Adipose tissue (tissue), 3 donors: ENCODE data around the gene STIP1. TPM values are rescaled to one million over a fixed set of nuclear protein-coding genes. Genes with fewer than 3 reads are reported as not detected.

Source experiments
- H3K27ac ChIP-seq: one replicate; pipeline ENCODE4 v1.5.1; 2013; ENCODE audit warnings: low read depth, low read length
- WGBS, 3 donors: extraction: QIAGEN DNeasy Blood & Tissue Kit; methylation state at CpG; one replicate each; pipeline ENCODE4 v1.1.7; 2013; 5-methylcytosine and 5-hydroxymethylcytosine counted together
- polyA plus RNA-seq, 3 donors: library from polyadenylated mRNA; stranded (reverse); fragments of 200-250 nt; gene quantifications; one replicate each; pipeline ENCODE4 v1.2.3, GENCODE V29; 2013
- donor health status: healthy with polysubstance abuse.
- donor health status: Bipolar disorder and iron deficiency.
- donor health status: healthy.

STIP1 gene
- 10 to 100 TPM; 30.0 to 65.6 (median 46.3) TPM for polyA plus RNA-seq

DNA sequence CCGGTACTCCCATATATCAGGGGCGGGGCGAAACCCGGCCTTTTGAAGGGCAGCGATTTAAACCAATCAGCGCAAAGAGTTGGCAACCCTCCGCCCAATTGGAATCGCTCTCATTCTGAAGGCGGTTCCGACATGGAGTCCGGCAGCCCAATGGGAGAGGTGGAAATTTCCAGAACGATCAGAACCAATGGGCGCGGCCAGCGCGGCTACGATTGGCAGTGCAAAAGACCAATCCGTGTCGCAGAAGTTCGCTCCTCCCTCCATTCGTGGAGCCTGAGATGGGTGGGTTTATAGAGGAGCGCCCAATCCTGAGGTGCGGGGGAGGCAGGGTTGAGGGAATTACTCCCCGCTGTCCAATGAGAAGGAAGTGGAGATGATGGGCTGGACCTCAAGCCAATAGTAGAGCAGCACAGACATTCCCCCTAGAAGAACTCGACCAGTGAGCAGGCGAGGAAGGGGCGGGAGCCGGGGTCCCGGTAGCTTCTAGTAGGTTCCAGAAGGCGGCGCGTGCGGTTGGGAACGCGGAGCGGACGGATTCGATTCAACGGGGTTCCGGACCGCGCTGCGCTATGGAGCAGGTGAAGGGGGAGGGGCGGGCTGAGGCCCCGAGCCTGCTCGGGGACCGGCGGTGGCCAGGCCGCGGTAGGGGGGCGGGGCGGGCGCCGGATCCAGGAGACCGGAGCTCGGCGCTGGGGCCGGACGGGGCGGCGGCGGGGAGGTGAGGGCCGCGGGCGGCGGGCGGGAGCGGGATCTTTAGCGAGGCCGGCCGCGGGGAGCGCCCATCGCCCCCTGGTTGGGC is at the start of gene STIP1:
TSS of gene STIP1 (plus strand) at position 479 of the 799 bp plus-strand sequence. CDS start at position 570, 91 bp downstream.
- peak within 1 kb of the TSS; percentile 17 for H3K27ac ChIP-seq
- WGBS, 3 donors: 1% methylated on average over 57 to 74 of the region's 74 CpGs

DNA sequence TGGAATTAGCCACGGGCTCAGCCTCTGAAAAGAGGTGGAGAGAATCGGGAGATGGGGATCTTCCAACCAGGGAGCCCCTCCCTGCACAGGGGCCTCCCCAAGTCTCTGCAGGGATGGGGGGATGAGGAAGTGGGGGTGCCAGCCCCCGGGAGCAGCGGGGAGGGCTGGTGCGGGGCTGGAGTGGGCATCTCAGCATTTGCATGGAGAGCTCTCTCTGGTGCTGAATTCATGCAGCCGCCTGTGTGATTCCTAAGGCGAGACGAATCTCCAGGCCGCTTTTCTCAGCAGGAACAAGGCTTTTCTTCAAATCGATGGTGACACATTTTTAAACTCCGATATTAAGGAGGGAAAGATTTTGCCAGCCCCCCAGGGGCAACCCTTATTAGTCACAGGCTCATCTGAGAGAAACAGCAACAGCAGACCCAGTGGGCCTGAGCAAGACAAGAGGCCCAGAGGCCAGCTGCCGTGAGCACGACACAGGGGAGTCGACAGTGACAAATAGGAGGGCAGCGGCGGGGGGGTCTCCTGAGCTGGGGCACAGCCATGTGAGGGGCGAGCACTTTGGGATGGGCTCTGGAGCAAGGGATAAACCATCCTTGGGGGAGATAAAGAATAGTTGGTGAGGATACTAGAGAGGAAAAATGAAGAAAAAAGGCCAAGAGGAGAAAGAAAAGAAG is 49.1 kb upstream of the STIP1 start:
- no peak overlapping the region for H3K27ac ChIP-seq
- WGBS, 3 donors: 81 to 87% (median 83%) methylated on average over 16 to 17 of the region's 17 CpGs

DNA sequence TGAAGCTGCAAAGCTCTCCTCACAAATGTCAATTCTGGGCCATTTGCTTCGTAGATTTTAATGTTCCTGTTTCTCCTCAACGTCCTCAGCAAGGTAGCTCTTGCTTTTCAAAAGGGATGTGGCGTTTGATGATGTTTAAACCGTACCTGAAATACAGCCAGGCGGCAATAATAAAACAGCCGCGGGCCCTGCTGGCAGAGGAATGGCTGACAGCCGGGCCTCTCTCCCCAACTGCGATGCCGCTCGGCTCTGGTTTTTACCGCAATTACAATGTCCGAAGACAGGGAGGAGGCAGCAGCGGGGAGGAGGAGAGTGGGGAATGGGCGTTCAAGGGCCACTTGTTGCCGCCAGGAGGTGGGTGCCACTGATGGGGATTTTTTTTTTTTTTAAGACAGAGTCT is 47.6 kb upstream of the STIP1 start:
- WGBS, 3 donors: 90 to 92% (median 91%) methylated on average over 16 of the region's 16 CpGs
- no peak overlapping the region for H3K27ac ChIP-seq

DNA sequence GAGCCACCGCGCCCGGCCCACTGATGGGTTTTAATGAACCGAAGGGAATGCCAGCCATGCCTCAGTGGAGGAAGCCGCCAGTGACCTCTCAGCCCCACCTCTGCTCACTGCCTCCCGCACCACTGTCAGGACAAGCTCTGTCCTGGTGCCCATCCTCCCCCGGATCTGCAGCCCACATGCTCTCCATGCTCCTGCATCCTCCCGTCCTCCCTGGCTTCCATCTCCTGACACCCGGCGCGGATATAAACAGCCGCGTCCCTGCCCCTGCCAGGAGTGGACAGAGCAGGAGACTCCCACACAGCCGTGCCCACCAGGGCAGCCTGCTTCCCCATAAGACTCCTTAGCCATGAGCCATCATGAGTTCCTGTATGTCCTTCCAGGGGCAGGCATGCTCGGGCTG is 46.9 kb upstream of the STIP1 start:
- H3K27ac ChIP-seq: no peak overlapping the region
- 86 to 91% (median 89%) methylated on average over 15 of the region's 15 CpGs for WGBS, 3 donors

DNA sequence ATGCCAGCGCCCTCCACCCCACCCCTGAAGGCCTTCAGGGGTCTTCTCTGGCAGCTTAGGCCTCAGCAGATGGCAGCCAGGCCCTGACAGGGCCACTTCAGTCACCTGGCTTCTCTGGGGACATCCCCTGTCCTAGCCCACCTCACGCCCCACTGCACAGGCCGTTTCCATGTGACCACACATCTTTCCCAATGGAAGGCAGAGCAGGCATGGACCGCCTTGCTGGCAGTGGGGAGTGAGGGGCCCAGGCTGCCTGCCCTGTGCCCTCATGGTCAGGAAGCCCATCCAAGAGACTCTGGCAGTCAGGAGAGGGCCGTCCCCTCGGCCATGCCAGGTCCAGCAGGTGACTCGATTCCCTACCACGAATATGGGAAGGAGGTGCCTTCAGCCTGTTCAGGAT is 45.9 kb upstream of the STIP1 start:
- H3K27ac ChIP-seq: no peak overlapping the region
- WGBS, 3 donors: 91 to 92% (median 92%) methylated on average over 8 of the region's 8 CpGs

DNA sequence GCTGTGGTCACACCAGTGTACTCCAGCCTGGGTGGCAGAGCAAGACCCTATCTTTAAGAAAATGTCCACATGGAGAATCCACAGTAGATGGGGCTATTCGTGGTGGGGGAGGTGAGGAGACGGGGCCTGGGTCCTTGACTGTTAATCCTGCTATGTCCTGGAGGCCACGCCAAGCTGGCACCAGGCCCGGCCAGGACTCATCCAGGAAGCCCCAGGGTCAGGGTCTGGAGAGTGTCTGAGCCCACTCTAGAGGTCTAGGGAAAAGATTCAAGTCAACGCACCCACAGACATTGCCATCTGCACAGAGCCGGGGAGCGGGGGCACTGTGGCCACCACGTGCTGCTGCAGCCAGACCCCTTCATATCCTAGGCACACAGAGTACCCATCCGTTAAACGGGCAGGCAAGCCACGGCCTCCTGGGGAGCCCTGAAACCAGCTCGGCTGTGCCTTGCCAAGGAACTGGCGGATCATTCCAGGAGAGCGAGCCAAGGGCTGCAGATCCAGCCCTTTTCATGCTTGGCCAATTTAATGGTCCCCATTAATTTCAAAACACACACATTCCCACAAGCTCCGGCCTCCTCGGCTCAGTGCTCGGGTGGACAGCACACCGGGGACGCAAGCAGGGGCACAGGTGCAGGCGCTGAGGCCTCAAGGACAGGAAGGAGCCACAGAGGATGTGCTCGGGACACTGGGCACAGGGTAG is 44.7 kb upstream of the STIP1 start:
- 73 to 81% (median 76%) methylated on average over 21 of the region's 21 CpGs for WGBS, 3 donors
- H3K27ac ChIP-seq: no peak overlapping the region

DNA sequence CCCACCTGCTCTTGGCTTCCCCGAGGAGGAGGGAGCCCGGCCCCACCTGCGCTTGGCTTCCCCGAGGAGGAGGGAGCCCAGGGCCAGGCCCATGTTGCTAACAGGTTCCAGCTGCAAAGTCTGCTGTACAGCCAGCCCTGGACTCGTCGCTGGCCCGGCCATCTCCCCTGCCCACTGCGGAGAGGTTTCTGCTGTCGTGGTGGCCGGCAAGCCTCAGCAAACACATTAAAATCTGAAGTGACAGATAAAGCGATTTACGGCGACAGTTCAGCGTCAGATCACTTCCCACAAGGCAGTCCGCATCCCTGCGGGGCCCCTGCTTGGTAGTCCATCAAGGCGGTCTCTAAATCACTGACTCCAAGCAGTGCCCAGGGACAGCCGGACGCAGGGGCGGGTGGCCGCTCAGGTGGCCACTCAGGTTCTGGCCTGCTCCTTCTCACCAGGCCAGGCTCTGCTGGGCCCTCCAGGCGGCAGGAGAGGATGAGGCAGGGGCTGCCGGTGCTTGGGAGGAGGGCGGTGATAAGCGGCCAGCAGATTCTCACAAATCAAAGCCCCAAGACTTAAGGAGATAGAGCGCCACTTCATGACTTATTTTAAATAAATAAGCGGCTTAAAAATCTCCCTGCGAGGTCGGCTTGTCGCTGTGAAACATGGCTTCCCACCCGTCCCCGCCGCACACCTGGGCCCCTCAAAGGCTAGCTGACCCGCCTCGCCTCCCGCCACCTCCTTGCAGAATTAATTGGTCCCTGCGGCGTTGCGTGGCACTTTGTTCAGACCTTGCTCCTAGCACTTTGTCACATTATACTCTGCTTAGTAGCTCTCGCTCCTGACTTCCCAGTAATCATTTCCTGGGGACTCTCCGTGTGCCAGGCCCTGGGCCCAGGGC is 41.1 kb upstream of the STIP1 start:
- 94 to 95% (median 94%) methylated on average over 39 to 41 of the region's 41 CpGs for WGBS, 3 donors
- H3K27ac ChIP-seq: no peak overlapping the region

DNA sequence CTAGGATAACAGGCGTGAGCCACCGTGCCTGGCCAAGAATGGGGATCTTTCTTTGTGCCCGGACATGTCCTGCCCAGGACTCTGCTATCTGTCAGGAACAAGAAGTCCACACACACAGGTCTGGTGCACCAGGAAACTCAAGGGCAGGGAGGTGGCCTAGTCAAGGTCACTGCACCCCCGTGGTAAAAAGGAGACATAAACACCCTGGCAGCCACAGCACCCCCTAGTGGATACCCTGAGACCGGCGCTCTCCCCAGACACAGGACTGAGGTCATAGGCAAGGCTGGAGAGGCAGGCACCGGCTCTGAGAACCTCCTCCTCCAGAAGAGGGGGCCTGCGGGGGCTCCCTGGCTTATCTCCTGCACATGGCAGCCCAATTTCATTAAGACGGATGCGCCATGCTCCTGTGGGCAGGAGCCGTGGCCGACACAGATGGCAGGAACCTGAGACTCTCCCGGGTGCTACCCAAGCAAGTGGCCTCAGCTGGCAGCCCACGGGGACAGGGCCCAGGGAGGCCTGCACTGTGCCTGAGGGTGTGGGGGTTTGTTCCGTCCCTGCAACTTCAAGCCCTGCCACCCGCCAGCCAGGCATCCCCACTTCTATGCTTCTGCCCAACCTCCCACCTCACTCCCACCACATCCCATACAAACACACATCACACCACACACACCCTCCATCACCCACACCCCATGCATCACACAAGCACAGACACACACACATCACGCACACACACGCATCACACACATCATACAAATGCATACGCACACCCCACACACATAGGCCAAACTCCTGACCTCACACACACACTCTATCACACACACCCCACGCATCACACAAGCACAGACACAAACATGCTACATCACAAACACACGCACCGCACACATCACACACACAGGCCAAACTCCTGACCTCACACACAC is 39.7 kb upstream of the STIP1 start:
- H3K27ac ChIP-seq: no peak overlapping the region
- 73 to 76% (median 74%) methylated on average over 20 to 22 of the region's 22 CpGs for WGBS, 3 donors

DNA sequence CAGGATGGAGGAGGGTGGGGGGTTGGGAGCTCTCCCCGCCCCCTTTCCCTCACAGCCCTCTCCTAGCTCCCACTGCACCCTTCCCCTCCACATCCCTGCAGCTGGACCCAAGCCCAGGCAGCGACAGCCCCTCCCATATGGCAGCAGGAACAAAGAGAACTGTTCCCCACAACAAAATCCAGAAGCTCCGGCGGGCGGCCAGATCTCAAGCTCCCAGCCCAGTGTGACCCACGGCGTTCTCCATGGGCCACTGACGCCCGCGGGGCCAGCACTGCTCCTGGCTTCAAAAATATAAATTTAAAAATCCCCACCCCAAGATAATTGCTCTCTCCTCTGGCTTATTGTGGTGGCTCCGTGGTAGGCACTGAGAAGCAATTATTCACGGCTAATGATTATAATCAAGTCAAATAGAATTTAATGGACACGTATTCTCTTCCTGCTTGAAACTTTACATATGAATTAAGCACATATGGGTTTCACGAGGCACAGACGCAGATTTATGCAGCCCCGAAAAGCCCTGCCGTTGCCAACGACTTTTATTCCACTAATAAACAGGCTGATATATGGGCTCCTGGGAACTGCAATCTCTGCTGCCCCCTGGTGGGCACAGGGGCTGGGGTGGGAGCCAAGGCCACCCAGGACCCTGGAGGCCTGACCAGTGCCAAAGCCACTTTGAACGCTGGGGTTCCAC is 37.6 kb upstream of the STIP1 start:
- no peak overlapping the region for H3K27ac ChIP-seq
- 19 to 24% (median 23%) methylated on average over 19 of the region's 19 CpGs for WGBS, 3 donors

DNA sequence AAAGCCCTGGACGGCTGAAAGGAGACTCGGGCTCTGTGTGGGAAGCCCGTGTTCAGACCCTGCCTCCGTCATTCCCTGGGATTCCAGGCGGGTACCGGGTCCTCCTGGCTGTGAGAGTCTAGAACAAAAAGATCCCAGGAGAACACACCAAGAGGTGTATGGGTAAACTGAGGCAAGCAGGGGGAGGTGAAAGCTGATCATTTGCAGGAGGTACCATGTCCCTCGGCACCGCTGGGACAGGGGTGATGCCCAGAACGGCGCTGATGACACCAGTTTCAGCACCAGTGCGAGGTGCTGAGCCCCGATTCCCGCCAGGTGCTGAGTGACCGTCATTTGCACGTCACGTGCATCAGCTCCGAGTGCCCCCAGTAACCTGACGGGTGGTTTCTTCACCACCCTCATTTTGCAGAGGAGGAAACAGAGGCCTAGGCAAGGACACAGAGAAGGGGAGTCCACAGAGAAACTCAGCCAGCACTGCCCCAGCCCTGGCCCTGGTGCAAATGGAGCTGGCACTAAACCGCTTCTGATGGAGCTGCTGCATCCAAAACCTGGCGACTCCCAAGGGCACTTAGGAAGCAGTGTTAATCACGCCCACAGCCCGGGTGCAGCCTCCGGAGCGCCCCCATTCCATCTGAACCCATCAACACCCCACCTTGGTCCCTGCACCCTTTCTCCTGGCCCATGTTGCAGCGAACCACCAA is 36.9 kb upstream of the STIP1 start:
- H3K27ac ChIP-seq: no peak overlapping the region
- 79 to 83% (median 80%) methylated on average over 25 of the region's 25 CpGs for WGBS, 3 donors

DNA sequence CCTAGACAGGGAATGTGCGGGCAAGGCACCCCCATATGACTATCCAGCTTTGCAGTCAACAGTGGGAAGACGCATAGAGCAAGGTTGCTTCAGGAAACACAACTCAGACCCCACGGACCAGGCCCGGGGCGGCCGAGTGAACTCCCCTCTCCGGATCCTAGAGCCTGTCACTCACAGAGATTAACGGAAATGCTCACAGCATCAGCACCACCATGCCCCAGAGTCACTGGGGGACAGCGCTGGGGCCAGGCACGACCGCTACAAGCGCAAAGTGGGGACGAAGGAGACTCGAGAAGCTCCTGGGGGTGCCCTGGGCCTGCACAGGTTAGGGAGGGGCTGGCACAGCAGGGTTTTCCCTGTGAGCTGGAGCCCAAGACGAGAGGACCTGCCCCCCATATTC is 35.9 kb upstream of the STIP1 start:
- WGBS, 3 donors: 89 to 95% (median 92%) methylated on average over 15 of the region's 15 CpGs
- H3K27ac ChIP-seq: no peak overlapping the region

DNA sequence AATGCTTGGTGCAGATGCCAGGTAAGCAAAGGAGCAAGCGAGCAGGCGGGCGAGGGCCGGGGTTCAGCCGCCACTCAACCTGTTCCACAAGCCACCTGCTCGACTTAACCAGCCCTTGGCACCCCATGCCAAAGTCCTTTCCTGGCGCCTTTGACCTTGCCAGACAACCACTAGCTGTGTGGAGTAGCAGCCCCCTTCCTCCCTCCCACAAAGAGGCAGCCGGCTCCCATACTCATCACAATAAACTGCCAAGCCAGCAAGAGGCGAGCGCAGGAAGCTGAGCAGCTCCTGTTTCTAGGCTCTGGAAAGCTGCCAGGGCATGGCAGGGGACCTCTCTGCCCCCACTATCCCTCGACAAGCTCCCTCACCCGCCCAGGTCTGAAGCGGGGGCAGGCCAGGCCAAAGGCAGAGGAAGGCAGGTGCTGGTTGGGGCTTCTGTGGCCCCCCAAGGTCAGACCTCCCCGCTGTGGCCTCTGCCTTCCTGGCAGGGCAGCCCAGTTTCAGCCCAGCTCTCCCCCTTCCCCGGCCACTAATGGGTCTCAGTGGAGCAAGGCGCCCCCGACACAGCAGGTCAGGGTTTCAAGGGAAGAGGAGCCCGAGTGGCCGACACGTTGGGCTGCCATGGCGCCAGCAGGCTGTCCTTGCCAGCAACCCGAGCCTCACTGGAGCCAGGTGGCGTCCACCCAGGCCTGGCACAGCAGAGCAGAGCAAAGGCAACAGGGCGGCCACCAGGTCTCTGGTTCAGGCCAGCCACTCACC is 35.3 kb upstream of the STIP1 start:
- H3K27ac ChIP-seq: no peak overlapping the region
- WGBS, 3 donors: 33 to 78% (median 74%) methylated on average over 21 to 24 of the region's 24 CpGs

DNA sequence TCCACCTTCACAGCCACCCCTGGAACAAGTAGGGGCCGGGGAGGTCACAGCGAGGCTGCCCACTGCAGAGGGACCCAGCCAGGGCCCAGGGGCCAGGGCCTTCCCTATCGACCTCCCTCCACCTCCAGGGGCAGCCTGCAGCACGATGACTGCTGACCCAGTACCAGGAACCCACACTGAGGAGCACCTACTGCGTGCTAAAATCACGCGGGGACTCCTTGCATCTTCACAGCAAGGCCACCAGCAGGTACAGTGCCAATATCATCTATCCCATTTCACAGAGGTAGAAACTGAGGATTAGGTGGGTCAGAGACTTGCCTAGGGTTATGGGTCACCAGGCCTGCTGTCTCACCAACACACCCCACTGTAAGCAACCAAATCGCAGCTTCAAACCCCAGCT is 34.6 kb upstream of the STIP1 start:
- 91 to 96% (median 93%) methylated on average over 8 of the region's 8 CpGs for WGBS, 3 donors
- no peak overlapping the region for H3K27ac ChIP-seq

DNA sequence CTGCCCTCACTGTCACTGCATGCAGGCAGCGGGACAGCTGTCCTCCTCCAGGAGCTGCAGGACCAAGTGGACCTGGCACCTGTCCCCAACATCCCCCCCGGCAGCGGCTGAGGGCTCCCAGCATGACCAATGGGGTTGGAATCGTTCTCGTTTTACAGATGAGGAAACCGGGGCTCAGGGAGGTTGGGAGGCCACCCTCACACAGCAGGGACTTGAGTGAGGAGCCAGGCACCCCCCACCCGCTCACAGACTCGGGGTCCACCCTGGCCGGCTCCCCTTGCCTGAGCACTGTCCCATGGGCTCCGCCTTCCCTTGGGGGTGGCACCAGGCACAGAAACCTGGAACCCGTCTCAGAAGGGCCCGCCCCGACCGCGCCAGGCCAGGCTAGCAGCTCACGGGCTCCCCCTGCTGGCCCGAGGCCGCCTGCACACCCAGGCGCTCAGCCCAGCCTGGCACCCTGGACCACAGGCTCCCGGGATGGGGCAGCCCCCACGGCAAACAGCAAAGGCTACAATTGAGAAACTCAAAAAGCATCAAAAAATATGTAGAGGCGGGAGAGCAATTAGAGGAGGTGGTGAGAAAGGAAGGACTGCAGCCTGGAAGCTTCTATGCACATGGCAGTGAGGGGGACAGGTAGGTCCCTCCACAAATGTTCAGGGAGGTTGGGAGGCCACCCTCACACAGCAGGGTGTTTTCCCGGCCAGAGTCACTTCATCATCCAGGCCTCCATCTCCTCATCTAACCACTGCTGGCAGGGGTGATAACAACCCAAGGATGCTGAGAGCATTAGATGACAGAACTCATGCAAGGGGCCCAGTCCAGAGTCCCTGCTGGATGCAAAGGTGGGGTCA is 32.9 kb upstream of the STIP1 start:
- 18 to 21% (median 19%) methylated on average over 23 of the region's 23 CpGs for WGBS, 3 donors
- no peak overlapping the region for H3K27ac ChIP-seq

DNA sequence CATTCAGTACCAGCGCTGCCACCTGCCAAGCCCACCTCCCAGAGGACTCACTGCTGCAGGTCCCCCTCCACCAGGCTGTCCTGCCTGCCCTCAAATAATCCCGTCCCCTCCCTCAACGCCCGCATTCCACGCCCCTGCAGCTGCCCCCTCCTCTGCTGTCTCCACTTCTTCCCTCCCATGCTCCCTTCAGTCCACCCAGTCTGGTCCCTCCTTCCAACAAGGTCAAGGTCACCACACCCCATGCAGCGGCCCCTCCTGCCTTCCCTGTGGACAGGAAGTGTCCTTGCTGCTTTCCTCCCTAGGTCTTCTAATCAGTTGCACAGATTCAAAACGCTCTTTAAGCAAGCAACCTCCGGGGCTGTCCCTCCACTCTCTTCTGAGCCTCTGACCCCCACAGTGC is 32.2 kb upstream of the STIP1 start:
- H3K27ac ChIP-seq: no peak overlapping the region
- 40 to 56% (median 54%) methylated on average over 8 of the region's 8 CpGs for WGBS, 3 donors
